Activated naive CD4-positive, alpha-beta T cell (primary cell): Measurements from ENCODE around the gene CCSER2.
A peak's percentile ranks its signal among the peaks of the same experiment; 100 is the strongest.
"Not testable (repeated sequence)": the region's sequence is repeated elsewhere in the genome, so short reads cannot be mapped to it uniquely, and the experiment has no call there.

Experiments used
- DNase-seq, 4 experiments: peaks; one replicate each; lab custom pipeline; 2025; lab: John Stamatoyannopoulos, UW

Gene CCSER2

GRCh38 chr10:84397735-84398144 is 69.4 kb downstream of the CCSER2 start:
- no peak for DNase-seq

GRCh38 chr10:84398696-84399095 is 70.3 kb downstream of the CCSER2 start:
- DNase-seq = no peak

- no peak for DNase-seq
These were observed 73.6 kb downstream of the CCSER2 start for GRCh38 chr10:84401854-84402611.

GRCh38 chr10:84404783-84405182 is 76.4 kb downstream of the CCSER2 start:
- DNase-seq = no peak

GRCh38 chr10:84405662-84406061 is 77.3 kb downstream of the CCSER2 start:
- no peak for DNase-seq

GRCh38 chr10:84406561-84406960 is 78.2 kb downstream of the CCSER2 start:
- no peak for DNase-seq

GRCh38 chr10:84407388-84408049 is 79.1 kb downstream of the CCSER2 start:
- no peak for DNase-seq

- DNase-seq = no peak
These were observed 84.1 kb downstream of the CCSER2 start for GRCh38 chr10:84412482-84412881.

GRCh38 chr10:84414110-84414509 is 85.7 kb downstream of the CCSER2 start:
- not testable (repeated sequence) for DNase-seq

- no peak for DNase-seq
These were observed 87.3 kb downstream of the CCSER2 start for GRCh38 chr10:84415539-84416244.

GRCh38 chr10:84416245-84416555 is 87.8 kb downstream of the CCSER2 start:
- no peak for DNase-seq

GRCh38 chr10:84423719-84424118 is 95.3 kb downstream of the CCSER2 start:
- DNase-seq = no peak

GRCh38 chr10:84424731-84425167 is 96.4 kb downstream of the CCSER2 start:
- no peak for DNase-seq

GRCh38 chr10:84427903-84428650 is 99.7 kb downstream of the CCSER2 start:
- DNase-seq = no peak

- no peak for DNase-seq
These were observed 100.3 kb downstream of the CCSER2 start for GRCh38 chr10:84428711-84429110.

- DNase-seq = peak; percentile 6 to 35 (median 20)
These were observed 101.6 kb downstream of the CCSER2 start for GRCh38 chr10:84429926-84430520.

GRCh38 chr10:84432891-84433290 is 104.5 kb downstream of the CCSER2 start:
- no peak for DNase-seq

- DNase-seq = no peak
These were observed 112.4 kb downstream of the CCSER2 start for GRCh38 chr10:84440781-84441180.

GRCh38 chr10:84447701-84448400 is 119.5 kb downstream of the CCSER2 start:
- no peak for DNase-seq

GRCh38 chr10:84449351-84449750 is 121.0 kb downstream of the CCSER2 start:
- not testable (repeated sequence) for DNase-seq

GRCh38 chr10:84452003-84452402 is 123.6 kb downstream of the CCSER2 start:
- DNase-seq = no peak
